HG03039 (cell line): ENCODE data around the gene SIKE1.
"Not testable (repeated sequence)": the region's sequence is repeated elsewhere in the genome, so short reads cannot be mapped to it uniquely, and the experiment has no call there.

Experiments used
- ATAC-seq: cut with Tn5 transposase; IDR thresholded peaks from one replicate; pipeline ENCODE4 v1.9.1; 2021; ENCODE audit warnings: mild to moderate bottlenecking, moderate library complexity; ENCODE audit not compliant: unreplicated experiment

SIKE1 gene

GRCh38 chr1:114780344-114781226, at the start of gene SIKE1:
Gene SIKE1, minus strand, starts transcription at chr1:114780685. Its CDS starts 78 bp downstream, at chr1:114780607.
- peak; percentile 99 for ATAC-seq

DNA sequence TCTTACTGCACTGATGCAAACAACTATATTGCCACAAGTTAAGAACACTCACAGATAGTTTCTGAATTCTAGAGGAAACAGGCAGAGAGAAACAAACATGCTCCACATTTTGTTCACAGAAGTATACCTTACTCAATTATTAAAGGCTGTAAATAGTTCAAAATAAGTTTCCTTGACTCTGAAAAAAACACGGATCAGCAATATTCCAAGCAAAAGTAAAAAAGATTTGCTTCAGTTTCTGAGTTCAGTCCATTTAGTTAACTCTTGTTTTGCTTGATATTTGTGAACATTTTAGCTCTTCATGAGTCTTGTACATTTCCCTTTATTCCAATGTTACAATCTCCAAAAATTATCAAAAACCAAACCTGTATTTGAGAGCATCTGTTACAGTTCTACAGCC, 49.6 kb upstream of the SIKE1 start:
- not testable (repeated sequence) for ATAC-seq

GRCh38 chr1:114828251-114828650, 47.8 kb upstream of the SIKE1 start:
- ATAC-seq, result no peak

- ATAC-seq, result no peak
Observed at GRCh38 chr1:114821978-114822377, 41.5 kb upstream of the SIKE1 start.

DNA sequence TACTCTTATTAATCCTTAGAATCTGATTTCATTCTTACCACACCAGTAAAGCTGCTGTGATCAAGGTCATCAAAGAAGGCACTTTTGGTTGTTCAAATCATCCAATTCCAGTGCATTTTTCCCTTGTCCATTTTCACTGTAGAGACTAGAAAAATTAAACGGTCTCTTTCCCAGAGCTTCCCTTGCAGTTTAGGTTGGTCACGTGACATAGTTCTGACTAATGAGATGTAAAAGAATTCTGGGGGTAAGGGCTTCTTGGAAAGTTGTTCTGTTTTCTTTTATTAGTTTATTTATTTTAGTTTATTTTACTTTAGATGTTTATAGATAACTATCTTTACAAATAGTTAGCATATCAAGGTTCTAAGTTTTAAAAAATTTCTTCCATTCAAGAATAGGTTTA, 39.9 kb upstream of the SIKE1 start:
- no peak for ATAC-seq

DNA sequence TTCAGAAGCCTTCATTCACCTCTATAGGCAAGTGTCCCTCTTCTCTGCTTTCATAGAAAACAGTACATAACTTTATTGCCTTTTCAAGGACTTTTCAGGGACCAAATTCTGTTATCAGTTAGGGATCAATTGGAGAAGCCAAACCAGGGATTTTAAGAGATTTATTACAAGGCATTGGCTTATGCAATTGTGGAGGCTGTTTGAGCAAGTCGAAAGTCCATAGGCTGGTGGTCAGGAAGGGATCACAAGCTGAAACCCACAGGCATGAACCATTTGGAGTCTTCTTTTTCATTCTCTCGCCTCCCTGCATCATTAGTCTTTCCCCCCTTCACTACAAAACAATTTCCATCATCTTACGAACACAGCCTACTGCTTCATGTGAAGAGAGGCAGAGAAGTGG, 39.4 kb upstream of the SIKE1 start:
- no peak for ATAC-seq

DNA sequence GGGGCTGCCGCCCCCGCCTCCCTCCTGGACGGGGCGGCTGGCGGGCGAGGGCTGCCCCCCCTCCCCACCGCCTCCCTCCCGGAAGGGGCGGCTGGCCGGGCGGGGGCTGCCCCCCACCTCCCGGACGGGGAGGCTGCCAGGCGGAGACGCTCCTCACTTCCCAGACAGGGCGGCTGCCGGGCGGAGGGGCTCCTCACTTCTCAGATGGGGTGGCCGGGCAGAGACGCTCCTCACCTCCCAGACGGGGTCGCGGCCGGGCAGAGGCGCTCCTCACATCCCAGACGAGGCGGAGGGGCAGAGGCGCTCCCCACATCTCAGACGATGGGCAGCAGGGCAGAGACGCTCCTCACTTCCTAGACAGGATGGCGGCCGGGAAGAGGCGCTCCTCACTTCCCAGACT, 24.0 kb upstream of the SIKE1 start:
- not testable (repeated sequence) for ATAC-seq

- no peak for ATAC-seq
Observed at GRCh38 chr1:114803001-114803400, 22.5 kb upstream of the SIKE1 start.

DNA sequence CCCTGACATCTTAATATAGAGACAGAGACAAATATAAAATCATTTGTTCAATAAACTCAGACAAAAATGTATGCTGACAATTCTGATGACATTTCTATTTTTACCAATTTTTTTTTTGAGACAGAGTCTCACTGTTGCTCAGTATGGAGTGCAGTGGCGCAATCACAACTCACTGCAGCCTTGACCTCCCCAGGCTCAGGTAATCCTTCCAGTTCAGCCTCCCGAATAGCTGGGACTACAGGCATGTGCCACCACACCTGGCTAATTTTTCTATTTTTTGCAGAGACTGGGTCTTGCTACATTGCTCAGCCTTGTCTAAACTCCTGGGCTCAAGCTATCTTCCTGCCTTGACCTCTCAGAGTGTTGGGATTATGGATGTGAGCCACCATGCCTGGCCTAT, 13.6 kb upstream of the SIKE1 start:
- no peak for ATAC-seq

- ATAC-seq, result not testable (repeated sequence)
Observed at GRCh38 chr1:114790581-114790980, 10.1 kb upstream of the SIKE1 start.

- ATAC-seq, result not testable (repeated sequence)
Observed at GRCh38 chr1:114786440-114786839, 6.0 kb upstream of the SIKE1 start.

DNA sequence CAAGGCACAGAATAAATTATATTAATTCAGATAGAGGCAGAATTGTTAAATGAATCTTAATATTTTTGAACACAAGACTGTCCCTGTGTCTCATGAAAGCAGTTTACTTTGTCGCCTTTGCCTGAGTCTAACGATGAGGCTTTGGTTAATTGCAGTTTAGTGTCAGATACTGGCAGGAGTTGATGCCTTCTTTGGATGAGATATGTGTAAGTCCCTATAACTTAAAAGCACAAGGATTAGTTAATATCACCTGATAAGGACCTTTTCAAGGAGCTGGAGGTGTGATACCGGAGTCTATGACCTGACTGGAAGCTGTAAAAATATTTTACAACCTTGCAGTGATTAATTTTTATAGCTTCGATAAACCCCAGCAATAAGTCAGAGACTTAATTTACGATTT, 2.0 kb upstream of the SIKE1 start:
- ATAC-seq, result no peak

DNA sequence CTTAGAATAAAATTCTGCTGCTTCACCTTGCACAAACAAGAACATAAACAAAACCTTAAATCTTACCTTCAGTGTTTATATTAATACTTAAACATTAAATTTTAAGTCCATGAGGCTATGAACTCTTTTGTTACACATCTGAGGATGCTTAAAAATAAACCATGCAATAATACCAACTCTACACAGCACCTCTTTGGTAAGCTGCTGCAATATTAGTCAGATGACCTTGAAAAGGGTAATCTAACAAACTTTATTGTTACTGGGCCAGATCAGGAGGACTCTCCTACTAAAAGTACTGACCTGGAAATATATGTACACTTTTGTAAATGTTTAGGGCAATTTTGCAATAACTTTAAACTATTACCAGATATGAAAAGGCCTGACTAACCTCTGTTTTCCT, 763 bp downstream of the SIKE1 start:
- no peak for ATAC-seq

- not testable (repeated sequence) for ATAC-seq
Observed at GRCh38 chr1:114776726-114777125, 3.8 kb downstream of the SIKE1 start.

GRCh38 chr1:114771992-114772391, 8.5 kb downstream of the SIKE1 start:
- no peak for ATAC-seq

DNA sequence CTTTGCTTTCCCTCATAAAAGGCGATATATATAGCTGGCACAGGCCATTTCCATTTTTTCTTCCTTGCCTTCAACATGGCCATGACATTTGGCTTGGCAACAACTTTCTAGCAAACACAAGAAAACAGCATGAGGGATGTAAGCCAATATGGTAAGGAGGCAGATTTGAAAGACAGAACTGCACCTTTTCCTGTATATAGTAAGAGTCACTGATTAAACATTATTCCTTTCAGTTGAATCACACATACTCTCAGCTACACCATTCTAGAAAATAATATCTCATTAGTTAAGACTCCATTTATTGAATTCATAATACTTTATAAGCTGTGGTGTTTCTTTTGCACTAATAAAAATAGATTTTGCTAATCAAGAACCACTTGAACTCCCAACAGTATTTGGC, 9.5 kb downstream of the SIKE1 start:
- ATAC-seq, result no peak

DNA sequence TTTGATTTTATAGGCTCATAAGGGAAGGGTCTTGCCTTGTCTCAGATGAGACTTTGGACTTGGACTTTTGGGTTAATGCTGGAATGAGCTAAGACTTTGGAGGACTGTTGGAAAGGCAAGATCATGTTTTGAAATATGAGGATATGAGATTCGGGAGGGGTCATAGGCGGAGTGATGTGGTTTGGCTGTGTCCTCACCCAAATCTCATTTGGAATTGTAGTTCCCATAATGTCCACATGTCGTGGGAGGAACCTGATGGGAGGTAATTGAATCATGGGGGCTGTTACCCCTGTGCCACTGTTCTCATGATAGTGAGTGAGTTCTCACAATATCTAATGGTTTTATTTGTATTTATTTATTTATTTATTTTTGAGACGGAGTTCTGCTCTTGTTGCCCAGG, 15.8 kb downstream of the SIKE1 start:
- ATAC-seq, result no peak

- ATAC-seq, result no peak
Observed at GRCh38 chr1:114758256-114758832, 22.1 kb downstream of the SIKE1 start.

GRCh38 chr1:114757455-114758255, 22.8 kb downstream of the SIKE1 start, which contains the start of gene CSDE1:
Gene CSDE1, minus strand, starts transcription at chr1:114757984. Its CDS starts 18,094 bp downstream, at chr1:114739890.
- peak; percentile 76 for ATAC-seq

DNA sequence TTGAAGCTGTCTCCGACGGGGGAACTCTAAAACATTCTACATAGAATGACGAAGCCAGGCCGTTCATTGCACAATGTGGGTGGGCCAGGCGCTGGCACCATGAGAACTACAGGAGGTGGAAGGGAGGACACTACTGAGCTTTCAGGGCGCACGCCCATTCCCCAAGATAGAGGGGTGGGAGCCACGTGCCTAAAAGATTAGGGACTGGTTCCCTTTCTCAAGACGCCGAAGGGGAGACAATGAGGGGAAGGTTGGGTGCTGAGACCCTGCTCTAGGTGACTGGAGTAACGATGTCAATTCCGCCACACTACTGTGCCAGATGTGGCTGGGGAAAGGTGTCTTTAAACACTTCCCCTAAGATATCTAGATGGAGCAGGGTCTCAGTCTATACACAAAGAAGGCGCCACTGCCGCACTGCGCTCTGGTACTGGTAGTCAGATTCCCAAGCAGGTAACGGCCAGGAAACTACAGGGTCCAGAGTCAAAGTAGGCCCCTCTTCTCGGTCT, 23.5 kb downstream of the SIKE1 start:
- no peak for ATAC-seq
